H9 (cell line): Measurements from ENCODE around the gene CA9. TPM values are rescaled to one million over a fixed set of nuclear protein-coding genes. Genes with fewer than 3 reads are reported as not detected.

Experiments used
- DNase-seq: peaks from one replicate; pipeline ENCODE4 v3.0.0-alpha.2; 2017
- H2AFZ ChIP-seq: one replicate; pipeline ENCODE4 v1.6.1; 2013; ENCODE audit warnings: mild to moderate bottlenecking, low read length, control low read depth, moderate library complexity
- H2AK5ac ChIP-seq: 2 replicates; pipeline ENCODE4 v1.6.1; 2013; ENCODE audit warnings: low read length, control low read depth, mixed read lengths; ENCODE audit not compliant: insufficient read length
- H2BK120ac ChIP-seq: one replicate; pipeline ENCODE4 v1.6.1; 2013; ENCODE audit warnings: low read depth, mild to moderate bottlenecking, low read length, control low read depth, inconsistent platforms; ENCODE audit not compliant: poor library complexity, severe bottlenecking
- H2BK12ac ChIP-seq: 2 replicates; pipeline ENCODE4 v1.6.1; 2013; ENCODE audit warnings: low read length, control low read depth, mixed read lengths, low read depth; ENCODE audit not compliant: insufficient read length
- H2BK15ac ChIP-seq: 2 replicates; pipeline ENCODE4 v1.6.1; 2013; ENCODE audit warnings: low read depth, low read length, control low read depth
- H2BK20ac ChIP-seq: one replicate; pipeline ENCODE4 v1.6.1; 2013; ENCODE audit warnings: low read depth, mild to moderate bottlenecking, low read length, control low read depth, inconsistent platforms; ENCODE audit not compliant: poor library complexity, severe bottlenecking
- H2BK5ac ChIP-seq: 2 replicates; pipeline ENCODE4 v1.6.1; 2013; ENCODE audit warnings: low read length, control low read depth, mixed read lengths; ENCODE audit not compliant: insufficient read length
- H3K14ac ChIP-seq: 2 replicates; pipeline ENCODE4 v1.6.1; 2013; ENCODE audit warnings: low read length, control low read depth; ENCODE audit not compliant: insufficient read depth
- H3K18ac ChIP-seq: 2 replicates; pipeline ENCODE4 v1.6.1; 2013; ENCODE audit warnings: low read depth, mild to moderate bottlenecking, mixed read lengths, low read length, control low read depth; ENCODE audit not compliant: insufficient read length
- H3K23ac ChIP-seq: 2 replicates; pipeline ENCODE4 v1.6.1; 2013; ENCODE audit warnings: low read length, control low read depth, mixed read lengths, low read depth; ENCODE audit not compliant: insufficient read length
- H3K23me2 ChIP-seq: 2 replicates; pipeline ENCODE4 v1.6.1; 2013; ENCODE audit warnings: low read depth, mild to moderate bottlenecking, mixed read lengths, low read length, control low read depth; ENCODE audit not compliant: insufficient read length, poor library complexity, severe bottlenecking
- H3K27ac ChIP-seq: 2 replicates; pipeline ENCODE4 v1.5.1; 2013; ENCODE audit warnings: low read length, control low read depth, mixed read lengths, low read depth; ENCODE audit not compliant: insufficient read length
- H3K27me3 ChIP-seq: 2 replicates; pipeline ENCODE4 v1.6.1; 2013; ENCODE audit warnings: low read length, control low read depth, inconsistent platforms; ENCODE audit not compliant: insufficient read depth
- H3K4ac ChIP-seq: 2 replicates; pipeline ENCODE4 v1.6.1; 2013; ENCODE audit warnings: low read depth, mild to moderate bottlenecking, control low read depth, inconsistent platforms, low read length, moderate library complexity
- H3K4me1 ChIP-seq: 2 replicates; pipeline ENCODE4 v1.6.1; 2013; ENCODE audit warnings: low read length, control low read depth, inconsistent platforms; ENCODE audit not compliant: insufficient read depth
- H3K4me2 ChIP-seq: 2 replicates; pipeline ENCODE4 v1.6.1; 2013; ENCODE audit warnings: low read length, control low read depth, mixed read lengths; ENCODE audit not compliant: insufficient read length, insufficient read depth
- H3K56ac ChIP-seq: 2 replicates; pipeline ENCODE4 v1.6.1; 2013; ENCODE audit warnings: low read depth, mild to moderate bottlenecking, mixed read lengths, low read length, control low read depth; ENCODE audit not compliant: insufficient read length
- H3K79me1 ChIP-seq: 2 replicates; pipeline ENCODE4 v1.6.1; 2013; ENCODE audit warnings: low read depth, mild to moderate bottlenecking, moderate library complexity, low read length, control low read depth, inconsistent platforms; ENCODE audit not compliant: insufficient read depth, poor library complexity, severe bottlenecking
- H3K79me2 ChIP-seq: 2 replicates; pipeline ENCODE4 v1.6.1; 2013; ENCODE audit warnings: low read length, control low read depth, inconsistent platforms; ENCODE audit not compliant: insufficient read depth
- H3K9ac ChIP-seq: 2 replicates; pipeline ENCODE4 v1.6.1; 2013; ENCODE audit warnings: low read length, control low read depth, mixed read lengths; ENCODE audit not compliant: insufficient read length; ENCODE audit errors: extremely low read depth
- H3K9me3 ChIP-seq: one replicate; pipeline ENCODE4 v1.6.1; 2013; ENCODE audit warnings: low read depth, low read length, inconsistent platforms; ENCODE audit not compliant: control insufficient read depth
- H3T11ph ChIP-seq: one replicate; pipeline ENCODE4 v1.6.1; 2013; ENCODE audit warnings: mild to moderate bottlenecking, low read length, control low read depth, inconsistent platforms
- H4K20me1 ChIP-seq: one replicate; pipeline ENCODE4 v1.6.1; 2013; ENCODE audit not compliant: control insufficient read depth, insufficient read length, insufficient read depth
- H4K5ac ChIP-seq: 2 replicates; pipeline ENCODE4 v1.6.1; 2013; ENCODE audit warnings: low read depth, mild to moderate bottlenecking, mixed read lengths, low read length, control low read depth; ENCODE audit not compliant: insufficient read length
- H4K8ac ChIP-seq: replicated peaks from 2 replicates; pipeline ENCODE4 v1.6.1; 2013; ENCODE audit warnings: low read length, control low read depth, mixed read lengths, low read depth; ENCODE audit not compliant: insufficient read length
- H4K91ac ChIP-seq: 2 replicates; pipeline ENCODE4 v1.6.1; 2013; ENCODE audit warnings: low read depth, mild to moderate bottlenecking, moderate library complexity, mixed read lengths, low read length, control low read depth; ENCODE audit not compliant: insufficient read length
- H3K27ac Mint-ChIP-seq, 3 experiments: 2 replicates in 2 of 3; 3 replicates in 1 of 3; pipeline ENCODE4 v1.8.0; 2020 to 2021; ENCODE audit warnings: mixed read lengths in 3 of 3, mild to moderate bottlenecking in 1 of 3, moderate library complexity in 1 of 3
- H3K27me3 Mint-ChIP-seq: 2 replicates; pipeline ENCODE4 v1.8.0; 2021; ENCODE audit warnings: low read depth, mild to moderate bottlenecking, moderate library complexity, mixed read lengths
- H3K36me3 Mint-ChIP-seq, 3 experiments: 2 replicates in 2 of 3; 3 replicates in 1 of 3; pipeline ENCODE4 v1.8.0; 2020 to 2021; ENCODE audit warnings: low read depth in 3 of 3, mixed read lengths in 3 of 3; ENCODE audit not compliant: insufficient read depth in 1 of 3
- H3K4me1 Mint-ChIP-seq, 2 experiments: 2 replicates each; pipeline ENCODE4 v1.8.0; 2020; ENCODE audit warnings: mixed read lengths in 2 of 2
- H3K4me3 Mint-ChIP-seq, 2 experiments: 2 replicates in 1 of 2; 3 replicates in 1 of 2; pipeline ENCODE4 v1.8.0; 2020 to 2021; ENCODE audit warnings: mild to moderate bottlenecking in 2 of 2, mixed read lengths in 2 of 2, moderate library complexity in 1 of 2
- H3K9me3 Mint-ChIP-seq, 2 experiments: 2 replicates in 1 of 2; 3 replicates in 1 of 2; pipeline ENCODE4 v1.8.0; 2020; ENCODE audit warnings: mild to moderate bottlenecking in 2 of 2, mixed read lengths in 2 of 2, moderate library complexity in 1 of 2
- CTCF ChIP-seq: fragments of 200-600 bp; sonication (generic); conservative IDR thresholded peaks from 3 replicates; pipeline ENCODE4 v1.8.0; 2021; ENCODE audit warnings: antibody characterized with exemption, mild to moderate bottlenecking
- WGBS: extraction: QIAGEN DNeasy Blood & Tissue Kit; methylation state at CpG from one replicate; pipeline ENCODE4 v1.1.7; 2013; ENCODE audit warnings: missing lambda C conversion rate, low lambda C conversion rate, mixed read lengths; ENCODE audit not compliant: insufficient read length; ENCODE audit errors: extremely low coverage; 5-methylcytosine and 5-hydroxymethylcytosine counted together
- total RNA-seq: library from RNA; stranded (reverse); gene quantifications from 2 replicates; pipeline ENCODE4 v1.2.1, GENCODE V29; 2021

Gene CA9
- total RNA-seq, 1 experiment from 2014 or later = 0.94 TPM

GRCh38 chr9:35656831-35657545, 16.7 kb upstream of the CA9 start:
- Histone ChIP-seq H2AK5ac (no peak overlapping the region), H3K56ac (no peak overlapping the region), H2BK5ac (no peak overlapping the region), H3K27me3 (no peaks in the 10 kb centered on the region), H3K4ac (no peak overlapping the region), H2BK120ac (no peak overlapping the region), H2AFZ (no peak overlapping the region), H3K18ac (peak overlapping the region; percentile 8), H3K79me1 (no peaks in the 10 kb centered on the region), H2BK12ac (no peak overlapping the region), H4K8ac (no peak overlapping the region), H4K20me1 (no peaks in the 10 kb centered on the region), H4K91ac (no peak overlapping the region), H3T11ph (no peak overlapping the region), H2BK15ac (no peak overlapping the region), H3K27ac (no peak overlapping the region), H3K9me3 (no peaks in the 10 kb centered on the region), H3K14ac (peak overlapping the region; percentile 50; the same call in 1 of the 2 replicates), H2BK20ac (no peak overlapping the region), H3K9ac (peak overlapping the region; percentile 24), H3K23me2 (peaks cover 11% of the 10 kb centered on the region), H3K4me2 (peak overlapping the region; percentile 76), H3K4me1 (peaks cover 3% of the 10 kb centered on the region; the same call in 1 of the 2 replicates), H3K79me2 (no peaks in the 10 kb centered on the region), H3K23ac (no peak overlapping the region), H4K5ac (no peak overlapping the region)
- H3K27ac Mint-ChIP-seq = peak overlapping the region; percentile 98 to 100 (median 99); a peak in 5 of 7 replicates
- H3K9me3 Mint-ChIP-seq = peaks cover 2 to 3% of the 10 kb centered on the region in 2 experiments; a peak in 3 of 5 replicates
- no peak for TF ChIP-seq CTCF
- WGBS = no CpG with 5 or more reads among the region's 25 CpGs
- H3K4me3 Mint-ChIP-seq = peak overlapping the region; percentile 64 to 85
- peaks cover 18% of the 10 kb centered on the region for H3K27me3 Mint-ChIP-seq
- peaks cover 19 to 26% (median 24%) of the 10 kb centered on the region in 3 experiments for H3K36me3 Mint-ChIP-seq
- peaks cover 18% of the 10 kb centered on the region in 2 experiments for H3K4me1 Mint-ChIP-seq
- DNase-seq = no peak
